Sigmoid colon (tissue), 7 donors: Measurements from ENCODE around the gene BRSK1. TPM values are rescaled to one million over a fixed set of nuclear protein-coding genes. Genes with fewer than 3 reads are reported as not detected.

Experiments
- DNase-seq: peaks from one replicate; pipeline ENCODE4 v3.0.0-alpha.2; 2019
- H3K27ac ChIP-seq, 4 donors: fragments of 200-600 bp; sonication (generic); one replicate each; pipeline ENCODE4 v1.5.1; 2016 to 2019; ENCODE audit warnings: mild to moderate bottlenecking in 1 of 4
- H3K27me3 ChIP-seq, 3 donors: fragments of 200-600 bp; sonication (generic); one replicate each; pipeline ENCODE4 v1.5.1; 2019; ENCODE audit warnings: mild to moderate bottlenecking in 1 of 3
- H3K36me3 ChIP-seq, 4 donors: fragments of 200-600 bp; sonication (generic); one replicate each; pipeline ENCODE4 v1.5.1; 2016 to 2019
- H3K4me1 ChIP-seq, 4 donors: fragments of 200-600 bp; sonication (generic); one replicate each; pipeline ENCODE4 v1.5.1; 2017 to 2019
- H3K4me3 ChIP-seq, 4 donors: fragments of 200-600 bp; sonication (generic); one replicate each; pipeline ENCODE4 v1.5.1; 2017 to 2019; ENCODE audit warnings: mild to moderate bottlenecking in 2 of 4, moderate library complexity in 1 of 4
- H3K9me3 ChIP-seq, 4 donors: fragments of 200-600 bp in 3 of 4; sonication (generic) in 3 of 4; one replicate each; pipeline versions ENCODE4 v1.5.1 to v1.6.1; 2013 to 2019
- EP300 ChIP-seq, 4 donors: sonication (generic); formaldehyde crosslinking; IDR thresholded peaks; one replicate each; pipeline ENCODE4 v1.6.1; 2017; ENCODE audit warnings: antibody characterized with exemption in 4 of 4
- POLR2A ChIP-seq, 2 donors: fragments of 450-650 bp; IDR thresholded peaks; one replicate each; pipeline ENCODE4 v1.6.1; 2016; ENCODE audit warnings: antibody characterized with exemption in 2 of 2, mild to moderate bottlenecking in 2 of 2, moderate library complexity in 2 of 2
- POLR2AphosphoS5 ChIP-seq, 4 donors: sonication (generic); formaldehyde crosslinking; IDR thresholded peaks; one replicate each; pipeline ENCODE4 v1.6.1; 2017; ENCODE audit warnings: antibody characterized with exemption in 4 of 4
- WGBS, 2 donors: extraction: QIAGEN DNeasy Blood & Tissue Kit; methylation state at CpG; one replicate each; pipeline ENCODE4 v1.1.7; 2013; 5-methylcytosine and 5-hydroxymethylcytosine counted together
- intact Hi-C: fragments of 100-400 bp; cut with DNase I; formaldehyde crosslinking; loops from one replicate; pipeline ENCODE4 v1.15.1; 2023
- polyA plus RNA-seq, 3 donors: library from polyadenylated mRNA; stranded (reverse); fragments of 200-250 nt; gene quantifications; one replicate each; pipeline ENCODE4 v1.2.3, GENCODE V29; 2013
- total RNA-seq, 4 donors: library from RNA; depleted of rRNA; stranded (reverse); fragments of >200 nt; gene quantifications; one replicate each; pipeline ENCODE4 v1.1.0, GENCODE V29; 2016
- TF ChIP-seq, protein P1 (sequence below), 4 experiments: fragments of 450-650 bp in 3 of 4; fragments of 200-600 bp in 1 of 4; IDR thresholded peaks; one replicate each; pipeline ENCODE4 v1.5.1; 2016 to 2019; ENCODE audit warnings: antibody characterized with exemption in 4 of 4, mild to moderate bottlenecking in 3 of 4, moderate library complexity in 2 of 4
- donor health status: healthy with polysubstance abuse.
- donor health status: Bipolar disorder and iron deficiency.
- donor health status: healthy.

BRSK1 gene
- total RNA-seq, result 10 to 100 TPM in 2 of 4 donors, 1 to 10 TPM in 2; 3.9 to 20.6 (median 10.8) TPM
- polyA plus RNA-seq, result 1 to 10 TPM in 2 of 3 donors, not detected in 1; 2.9 to 4.2 TPM

DNA sequence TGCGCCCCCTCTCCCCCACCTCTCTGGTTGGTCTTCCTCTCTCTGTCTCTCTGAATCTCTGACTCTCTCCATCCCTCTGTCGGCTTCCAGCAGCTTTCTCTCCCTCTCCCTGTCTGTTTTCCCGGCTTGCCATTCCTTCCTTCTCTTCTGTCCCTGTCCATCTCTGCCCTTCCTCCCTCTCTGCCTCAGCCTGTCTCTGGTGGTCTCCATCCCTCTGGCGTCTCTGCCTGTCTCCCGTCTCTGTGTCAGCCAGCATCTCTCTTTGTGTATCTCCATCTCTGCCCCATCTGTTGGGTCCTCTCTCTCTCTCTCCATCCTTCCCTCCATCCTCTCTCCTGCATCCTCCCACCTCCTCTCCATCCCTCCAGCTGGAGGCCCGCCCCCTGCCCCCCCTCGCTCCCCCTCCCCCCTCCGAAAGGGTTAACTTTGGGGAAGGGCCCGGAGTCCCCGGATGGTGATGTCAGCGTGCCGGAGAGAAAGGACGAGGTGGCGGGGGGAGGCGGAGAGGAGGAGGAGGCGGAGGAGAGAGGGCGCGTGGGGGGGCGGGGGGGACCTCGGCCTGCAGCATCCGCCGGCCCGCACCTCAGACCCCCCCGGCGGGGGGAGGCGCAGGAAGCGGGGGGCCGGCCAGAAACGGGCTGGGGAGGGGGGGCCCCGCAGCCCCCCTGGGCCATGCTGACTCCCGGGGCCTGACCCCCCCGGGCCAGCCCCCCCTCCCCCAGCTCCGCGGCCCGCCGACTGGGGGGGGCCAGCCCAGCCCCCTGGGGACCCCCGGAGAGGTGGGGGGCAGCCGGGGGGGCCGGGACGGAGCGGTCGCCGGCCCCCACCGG is at the start of gene BRSK1:
TSS of gene BRSK1 (plus strand) at position 450 of the 830 bp plus-strand sequence. CDS start 446 bp downstream, outside the sequence.
- DNase-seq, result peak; percentile 91
- 6 to 7% methylated on average over 44 of the region's 44 CpGs for WGBS, 2 donors
- Histone ChIP-seq H3K9me3 (no peaks in the 10 kb centered on the region), H3K36me3 (peaks cover 0 to 11% (median 0%) of the 10 kb centered on the region in 4 donors), H3K4me3 (peak within 1 kb of the TSS; percentile 47 to 95 (median 80)), H3K27ac (peak within 1 kb of the TSS; percentile 87 to 93 (median 90)), H3K27me3 (no peaks in the 10 kb centered on the region), H3K4me1 (peaks cover 0 to 42% (median 36%) of the 10 kb centered on the region in 4 donors)
- TF ChIP-seq POLR2AphosphoS5 (IDR thresholded peaks at IDR 0.05) (no peak), EP300 (IDR thresholded peaks at IDR 0.05) (no peak)
- TF ChIP-seq, protein P1, sequence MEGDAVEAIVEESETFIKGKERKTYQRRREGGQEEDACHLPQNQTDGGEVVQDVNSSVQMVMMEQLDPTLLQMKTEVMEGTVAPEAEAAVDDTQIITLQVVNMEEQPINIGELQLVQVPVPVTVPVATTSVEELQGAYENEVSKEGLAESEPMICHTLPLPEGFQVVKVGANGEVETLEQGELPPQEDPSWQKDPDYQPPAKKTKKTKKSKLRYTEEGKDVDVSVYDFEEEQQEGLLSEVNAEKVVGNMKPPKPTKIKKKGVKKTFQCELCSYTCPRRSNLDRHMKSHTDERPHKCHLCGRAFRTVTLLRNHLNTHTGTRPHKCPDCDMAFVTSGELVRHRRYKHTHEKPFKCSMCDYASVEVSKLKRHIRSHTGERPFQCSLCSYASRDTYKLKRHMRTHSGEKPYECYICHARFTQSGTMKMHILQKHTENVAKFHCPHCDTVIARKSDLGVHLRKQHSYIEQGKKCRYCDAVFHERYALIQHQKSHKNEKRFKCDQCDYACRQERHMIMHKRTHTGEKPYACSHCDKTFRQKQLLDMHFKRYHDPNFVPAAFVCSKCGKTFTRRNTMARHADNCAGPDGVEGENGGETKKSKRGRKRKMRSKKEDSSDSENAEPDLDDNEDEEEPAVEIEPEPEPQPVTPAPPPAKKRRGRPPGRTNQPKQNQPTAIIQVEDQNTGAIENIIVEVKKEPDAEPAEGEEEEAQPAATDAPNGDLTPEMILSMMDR (IDR thresholded peaks at IDR 0.05), result no peak
- intact Hi-C loops, result loop anchor here (5.0 to 10.0 kb wide), 2 partner anchors 104 to 211 kb away; partner anchors contain the start of gene RPL28

DNA sequence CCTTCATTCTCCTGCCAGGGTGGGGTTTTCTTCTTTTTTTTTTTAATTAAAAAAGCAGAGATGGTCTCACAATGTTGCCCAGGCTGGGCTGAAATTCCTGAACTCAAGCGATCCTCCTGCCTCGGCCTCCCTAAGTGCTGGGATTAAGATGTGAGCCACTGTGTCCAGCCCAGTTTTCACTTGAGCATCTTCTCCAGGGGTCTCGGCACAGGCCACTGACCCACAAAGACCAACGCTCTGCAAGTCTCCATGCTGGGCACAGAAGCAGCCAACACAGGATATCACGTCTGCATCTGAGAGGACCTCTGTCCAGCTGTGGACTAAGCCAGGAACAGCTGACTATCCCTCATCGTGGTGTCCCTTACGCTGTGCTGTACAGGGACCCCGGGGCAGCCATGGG is 45.8 kb upstream of the BRSK1 start:
- 95 to 97% methylated on average over 8 of the region's 8 CpGs for WGBS, 2 donors
- Histone ChIP-seq H3K4me3 (no peak overlapping the region), H3K36me3 (peaks cover 44 to 97% (median 74%) of the 10 kb centered on the region in 4 donors), H3K9me3 (no peaks in the 10 kb centered on the region), H3K27ac (no peak overlapping the region), H3K27me3 (no peaks in the 10 kb centered on the region), H3K4me1 (no peaks in the 10 kb centered on the region)
- intact Hi-C loops, result no loop called here
- DNase-seq, result no peak
- TF ChIP-seq POLR2A (IDR thresholded peaks at IDR 0.05), result no peak
- no peak for TF ChIP-seq EP300 (IDR thresholded peaks at IDR 0.05)
- TF ChIP-seq, protein P1 (IDR thresholded peaks at IDR 0.05), result no peak
- no peak for TF ChIP-seq POLR2AphosphoS5 (IDR thresholded peaks at IDR 0.05)

DNA sequence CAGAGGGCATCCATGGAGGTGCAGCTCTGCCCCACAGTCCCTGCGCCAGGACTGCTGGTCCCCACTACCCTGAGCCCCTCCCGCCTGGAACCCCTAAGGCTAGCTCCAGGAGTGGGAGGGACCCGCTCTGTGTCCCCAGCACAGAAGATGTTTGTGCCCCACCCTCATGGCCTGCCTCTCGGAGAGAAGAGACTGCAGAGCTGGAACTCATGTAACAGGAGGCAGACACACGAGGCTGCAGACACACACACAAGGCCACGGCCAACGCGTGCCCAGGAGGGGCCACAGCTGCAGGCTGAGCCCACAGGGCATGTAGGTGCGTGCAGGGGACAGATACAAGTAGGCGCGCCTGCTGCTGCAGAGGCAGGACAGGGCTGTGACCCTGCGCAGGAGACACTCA is 44.8 kb upstream of the BRSK1 start:
- DNase-seq, result no peak
- H3K4me3 ChIP-seq, result no peak overlapping the region
- no peaks in the 10 kb centered on the region for H3K27me3 ChIP-seq
- H3K9me3 ChIP-seq, result no peaks in the 10 kb centered on the region
- intact Hi-C loops, result no loop called here
- H3K36me3 ChIP-seq, result peaks cover 52 to 97% (median 79%) of the 10 kb centered on the region in 4 donors
- H3K4me1 ChIP-seq, result no peaks in the 10 kb centered on the region
- no peak overlapping the region for H3K27ac ChIP-seq
- WGBS, 2 donors, result 95% methylated on average over 12 of the region's 12 CpGs
- TF ChIP-seq POLR2AphosphoS5 (IDR thresholded peaks at IDR 0.05) (no peak), POLR2A (IDR thresholded peaks at IDR 0.05) (no peak), EP300 (IDR thresholded peaks at IDR 0.05) (no peak)
- TF ChIP-seq, protein P1 (IDR thresholded peaks at IDR 0.05), result no peak

DNA sequence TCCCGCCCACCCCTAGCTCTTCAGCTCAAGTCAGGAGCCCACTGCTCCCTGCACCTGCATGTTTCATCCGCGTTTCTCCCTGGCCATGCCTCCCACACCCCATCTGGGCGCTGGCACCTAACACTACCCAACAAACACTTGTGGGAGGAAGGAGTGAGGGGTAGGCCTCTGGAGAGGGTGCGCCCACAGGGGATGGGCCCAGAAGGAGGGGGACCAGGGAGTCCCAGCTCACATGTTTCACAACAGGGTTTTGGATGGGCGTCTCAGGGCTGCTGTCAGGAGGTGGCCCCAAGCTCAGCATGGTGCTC is 43.1 kb upstream of the BRSK1 start:
- H3K27me3 ChIP-seq, result no peaks in the 10 kb centered on the region
- H3K4me1 ChIP-seq, result no peaks in the 10 kb centered on the region
- H3K36me3 ChIP-seq, result peaks cover 66 to 100% (median 91%) of the 10 kb centered on the region in 4 donors
- no peaks in the 10 kb centered on the region for H3K9me3 ChIP-seq
- DNase-seq, result no peak
- intact Hi-C loops, result no loop called here
- TF ChIP-seq EP300 (IDR thresholded peaks at IDR 0.05), result no peak
- no peak for TF ChIP-seq POLR2A (IDR thresholded peaks at IDR 0.05)
- H3K4me3 ChIP-seq, result no peak overlapping the region
- H3K27ac ChIP-seq, result no peak overlapping the region
- WGBS, 2 donors, result 90 to 95% methylated on average over 6 of the region's 6 CpGs

DNA sequence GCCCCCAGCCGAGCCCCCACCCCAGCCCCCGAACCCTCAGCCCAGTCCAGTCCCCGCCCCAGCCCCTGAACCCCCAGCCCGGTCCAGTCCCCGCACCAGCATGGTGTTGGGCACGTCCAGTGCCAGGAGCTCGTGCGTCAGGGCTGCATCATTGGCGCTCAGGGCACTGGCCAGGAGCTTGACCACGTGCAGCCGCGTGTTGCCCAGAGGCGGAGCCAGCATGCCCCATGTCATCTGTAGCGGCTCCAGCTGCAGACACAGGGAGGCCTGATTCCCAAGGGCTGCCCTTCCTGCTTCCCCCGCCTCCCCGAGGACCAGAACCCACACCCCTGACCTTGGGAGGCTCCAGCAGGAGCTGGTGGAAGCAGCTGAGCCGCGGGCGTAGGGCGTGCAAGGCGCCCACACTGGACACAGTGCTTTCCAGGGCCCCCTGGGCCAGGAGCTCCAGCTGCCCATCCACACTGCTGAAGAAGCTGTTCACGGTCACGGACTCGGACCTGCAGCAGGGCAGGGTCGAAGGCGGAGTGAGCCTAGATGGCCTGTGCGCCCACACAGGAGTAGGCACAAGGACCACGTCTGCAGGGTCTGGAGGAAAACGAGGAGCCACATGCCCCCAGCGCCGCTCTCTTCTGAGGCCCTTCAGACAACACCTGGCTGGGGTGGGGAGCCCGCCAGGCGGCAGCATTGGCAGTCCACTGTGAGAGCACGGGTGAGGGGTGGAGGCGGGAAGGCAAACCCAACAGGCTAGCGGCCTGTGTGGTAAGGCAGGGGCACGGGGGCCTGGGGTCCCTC is 42.5 kb upstream of the BRSK1 start:
- Histone ChIP-seq H3K27me3 (no peaks in the 10 kb centered on the region), H3K36me3 (peaks cover 68 to 100% (median 90%) of the 10 kb centered on the region in 4 donors), H3K27ac (no peak overlapping the region), H3K4me3 (no peak overlapping the region), H3K4me1 (no peaks in the 10 kb centered on the region), H3K9me3 (no peaks in the 10 kb centered on the region)
- 94 to 95% methylated on average over 37 of the region's 37 CpGs for WGBS, 2 donors
- intact Hi-C loops, result no loop called here
- DNase-seq, result no peak
- TF ChIP-seq EP300 (IDR thresholded peaks at IDR 0.05) (no peak), POLR2AphosphoS5 (IDR thresholded peaks at IDR 0.05) (no peak), POLR2A (IDR thresholded peaks at IDR 0.05) (no peak)
- TF ChIP-seq, protein P1 (IDR thresholded peaks at IDR 0.05), result no peak
